Measurements from ENCODE around the gene HHAT. TPM values are rescaled to one million over a fixed set of nuclear protein-coding genes. Genes with fewer than 3 reads are reported as not detected.

Gene HHAT
- polyA plus RNA-seq, 1 donor (not counting 4 experiments of a cell fraction or from before 2014, with no cell fraction given), result 3.8 TPM

- no peak overlapping the region for H3K4me3 ChIP-seq (ENCODE audit: control insufficient read depth in 2 of 3, extremely low read depth in 1 of 3, insufficient read depth in 2 of 3, low read depth in 1 of 3, low read length in 3 of 3)
- H3K4me2 ChIP-seq (ENCODE audit: control insufficient read depth, extremely low read depth, insufficient read depth, low read depth, low read length), result no peak overlapping the region
- no peak overlapping the region for H2AFZ ChIP-seq (ENCODE audit: control insufficient read depth, low read length)
- no peaks in the 10 kb centered on the region for H3K9me3 ChIP-seq (ENCODE audit: control insufficient read depth, low read depth, low read length)
- FAIRE-seq (no peak), DNase-seq (ENCODE audit: low read depth, low spot score) (no peak)
- H3K79me2 ChIP-seq (ENCODE audit: control insufficient read depth, insufficient read depth, low read length), result no peaks in the 10 kb centered on the region
- no peaks in the 10 kb centered on the region for H3K9me1 ChIP-seq (ENCODE audit: control insufficient read depth, extremely low read depth, insufficient read depth, low read length)
- dilution Hi-C loops (cut with MboI; ENCODE audit: extremely low pct_ligation_motif_present, low sequenced_read_pairs), result no loop called here
- H3K27me3 ChIP-seq (ENCODE audit: control insufficient read depth, extremely low read depth, insufficient read depth, low read length), result no peaks in the 10 kb centered on the region
- no peak overlapping the region for H3K27ac ChIP-seq (ENCODE audit: control insufficient read depth, insufficient read depth, low read length)
- TF ChIP-seq EZH2 (IDR thresholded peaks at IDR 0.05; ENCODE audit: low read length) (no peak), CTCF (optimal IDR thresholded peaks at IDR 0.05 in 1 of 3, IDR thresholded peaks at IDR 0.05 in 1 of 3, conservative IDR thresholded peaks at IDR 0.05 in 1 of 3; ENCODE audit: extremely low read depth in 1 of 3, insufficient read depth in 2 of 3, low read length in 3 of 3) (no peak)
- H4K20me1 ChIP-seq (ENCODE audit: control insufficient read depth, extremely low read depth, insufficient read depth, low read length), result no peaks in the 10 kb centered on the region
- H3K9ac ChIP-seq (ENCODE audit: control insufficient read depth, extremely low read depth, insufficient read depth, low read length), result no peak overlapping the region
- no peaks in the 10 kb centered on the region for H3K4me1 ChIP-seq (ENCODE audit: control insufficient read depth, extremely low read depth, insufficient read depth, low read length)
- no peaks in the 10 kb centered on the region for H3K36me3 ChIP-seq (ENCODE audit: control insufficient read depth in 2 of 2, extremely low read depth in 1 of 2, insufficient read depth in 2 of 2, low read length in 2 of 2)
Observed at GRCh38 chr1:210531475-210532222, 202.9 kb downstream of the HHAT start.

GRCh38 chr1:210532223-210532598, 203.5 kb downstream of the HHAT start:
- dilution Hi-C loops (cut with MboI; ENCODE audit: extremely low pct_ligation_motif_present, low sequenced_read_pairs), result no loop called here
- TF ChIP-seq CTCF (optimal IDR thresholded peaks at IDR 0.05 in 1 of 3, IDR thresholded peaks at IDR 0.05 in 1 of 3, conservative IDR thresholded peaks at IDR 0.05 in 1 of 3; ENCODE audit: extremely low read depth in 1 of 3, insufficient read depth in 2 of 3, low read length in 3 of 3), result no peak
- TF ChIP-seq EZH2 (IDR thresholded peaks at IDR 0.05; ENCODE audit: low read length), result no peak

More at GRCh38 chr1:210532223-210532598, 203.5 kb downstream of the HHAT start:
- DNase-seq (ENCODE audit: low read depth, low spot score) (no peak), FAIRE-seq (no peak)
- Histone ChIP-seq H3K79me2 (ENCODE audit: control insufficient read depth, insufficient read depth, low read length) (no peaks in the 10 kb centered on the region), H3K4me1 (ENCODE audit: control insufficient read depth, extremely low read depth, insufficient read depth, low read length) (no peaks in the 10 kb centered on the region), H4K20me1 (ENCODE audit: control insufficient read depth, extremely low read depth, insufficient read depth, low read length) (no peaks in the 10 kb centered on the region), H3K9ac (ENCODE audit: control insufficient read depth, extremely low read depth, insufficient read depth, low read length) (no peak overlapping the region), H3K36me3 (ENCODE audit: control insufficient read depth in 2 of 2, extremely low read depth in 1 of 2, insufficient read depth in 2 of 2, low read length in 2 of 2) (no peaks in the 10 kb centered on the region), H3K9me3 (ENCODE audit: control insufficient read depth, low read depth, low read length) (no peaks in the 10 kb centered on the region), H3K9me1 (ENCODE audit: control insufficient read depth, extremely low read depth, insufficient read depth, low read length) (no peaks in the 10 kb centered on the region), H3K4me3 (ENCODE audit: control insufficient read depth in 2 of 3, extremely low read depth in 1 of 3, insufficient read depth in 2 of 3, low read depth in 1 of 3, low read length in 3 of 3) (no peak overlapping the region), H3K4me2 (ENCODE audit: control insufficient read depth, extremely low read depth, insufficient read depth, low read depth, low read length) (no peak overlapping the region), H2AFZ (ENCODE audit: control insufficient read depth, low read length) (no peak overlapping the region), H3K27me3 (ENCODE audit: control insufficient read depth, extremely low read depth, insufficient read depth, low read length) (no peaks in the 10 kb centered on the region), H3K27ac (ENCODE audit: control insufficient read depth, insufficient read depth, low read length) (no peak overlapping the region)
